C4-2B (cell line): ENCODE data around the gene ZNF844.
"Not testable (repeated sequence)": the region's sequence is repeated elsewhere in the genome, so short reads cannot be mapped to it uniquely, and the experiment has no call there.

Source experiments
- CTCF ChIP-seq: fragments of 450-650 bp; conservative IDR thresholded peaks from 2 replicates; pipeline ENCODE4 v1.5.1; 2017; ENCODE audit warnings: mild to moderate bottlenecking
- ZFX ChIP-seq: fragments of 450-650 bp; IDR thresholded peaks from 2 replicates; pipeline ENCODE4 v1.6.1; 2017

- TF ChIP-seq CTCF, ZFX: not testable (repeated sequence)
Measured at GRCh38 chr19:12076331-12076730, 11.8 kb downstream of the ZNF844 start.
